GM21526 (cell line): ENCODE data around the gene ETFB.

Experiments used
- ATAC-seq: cut with Tn5 transposase; IDR thresholded peaks from one replicate; pipeline ENCODE4 v1.9.1; 2021; ENCODE audit warnings: moderate library complexity; ENCODE audit not compliant: unreplicated experiment, low FRiP score

ETFB gene

GRCh38 chr19:51301266-51301665 lies 64.9 kb downstream of the ETFB start:
- ATAC-seq: no peak

- no peak for ATAC-seq
Measured at GRCh38 chr19:51297406-51297805, 68.8 kb downstream of the ETFB start.

GRCh38 chr19:51296336-51297093 lies 69.7 kb downstream of the ETFB start:
- ATAC-seq: no peak

DNA sequence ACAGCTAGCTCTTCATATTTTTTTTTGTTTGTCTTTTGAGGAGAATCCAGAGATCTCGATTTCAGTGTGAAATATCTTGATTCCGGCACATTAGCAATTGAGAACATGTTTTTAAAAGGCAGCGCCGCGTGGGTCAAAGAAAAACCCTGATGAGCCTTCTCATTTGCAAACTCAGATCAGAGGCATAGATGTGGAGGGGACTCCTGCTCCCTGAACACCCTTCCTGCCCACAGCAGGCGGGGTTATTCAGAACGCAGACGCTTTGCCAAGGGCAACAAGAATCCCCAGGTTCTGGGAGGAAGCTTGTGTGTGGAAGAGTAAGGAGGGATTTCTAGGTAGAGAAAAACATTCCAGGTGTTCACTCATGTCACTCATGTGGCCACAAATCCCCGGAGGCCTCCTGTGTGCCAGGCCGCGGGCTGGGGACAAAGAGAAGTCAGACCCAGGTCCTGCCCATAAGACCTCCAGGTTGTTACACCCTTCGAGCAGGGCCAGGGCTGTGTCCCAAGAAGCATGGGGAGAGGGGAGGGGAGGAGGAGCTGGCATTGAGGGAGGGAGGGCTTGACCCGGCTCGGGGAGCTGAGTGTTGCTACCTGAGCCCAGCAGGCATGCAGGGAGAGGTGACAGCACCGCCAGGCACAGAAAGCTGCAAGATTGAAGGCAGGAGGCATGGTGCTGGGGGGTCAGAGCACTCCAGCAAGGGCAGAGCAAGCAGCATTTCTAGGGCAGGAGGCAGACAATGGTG lies 70.6 kb downstream of the ETFB start:
- no peak for ATAC-seq
